Stimulated activated CD8-positive, alpha-beta memory T cell treated with anti-CD3 and anti-CD28 coated beads, Interleukin-12 subunit alpha, Interleukin-12 subunit beta, amount 100 ng/mL, for 24 hours (primary cell): ENCODE results near the gene TNFRSF25.

Experiments
- DNase-seq: peaks from one replicate; pipeline ENCODE4 v3.0.0-alpha.2; 2020; ENCODE audit errors: extremely low read depth

Gene TNFRSF25, protein sequence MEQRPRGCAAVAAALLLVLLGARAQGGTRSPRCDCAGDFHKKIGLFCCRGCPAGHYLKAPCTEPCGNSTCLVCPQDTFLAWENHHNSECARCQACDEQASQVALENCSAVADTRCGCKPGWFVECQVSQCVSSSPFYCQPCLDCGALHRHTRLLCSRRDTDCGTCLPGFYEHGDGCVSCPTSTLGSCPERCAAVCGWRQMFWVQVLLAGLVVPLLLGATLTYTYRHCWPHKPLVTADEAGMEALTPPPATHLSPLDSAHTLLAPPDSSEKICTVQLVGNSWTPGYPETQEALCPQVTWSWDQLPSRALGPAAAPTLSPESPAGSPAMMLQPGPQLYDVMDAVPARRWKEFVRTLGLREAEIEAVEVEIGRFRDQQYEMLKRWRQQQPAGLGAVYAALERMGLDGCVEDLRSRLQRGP

DNA sequence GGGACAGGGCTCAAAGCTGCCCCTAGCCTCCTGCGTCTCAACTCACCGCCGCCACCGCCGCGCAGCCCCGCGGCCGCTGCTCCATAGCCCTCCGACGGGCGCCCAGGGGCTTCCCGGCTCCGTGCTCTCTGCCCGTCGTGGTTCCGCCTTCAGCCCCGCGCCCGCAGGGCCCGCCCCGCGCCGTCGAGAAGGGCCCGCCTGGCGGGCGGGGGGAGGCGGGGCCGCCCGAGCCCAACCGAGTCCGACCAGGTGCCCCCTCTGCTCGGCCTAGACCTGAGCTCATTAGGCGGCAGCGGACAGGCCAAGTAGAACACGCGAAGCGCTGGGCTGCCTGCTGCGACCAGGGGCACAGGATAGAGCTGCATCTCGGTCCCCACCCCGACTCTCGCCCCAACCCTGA is at the start of gene TNFRSF25:
Gene TNFRSF25 (minus strand): TSS at position 151 of the 400 bp plus-strand sequence. CDS start 66 bp downstream, at position 85.
- DNase-seq = no peak

DNA sequence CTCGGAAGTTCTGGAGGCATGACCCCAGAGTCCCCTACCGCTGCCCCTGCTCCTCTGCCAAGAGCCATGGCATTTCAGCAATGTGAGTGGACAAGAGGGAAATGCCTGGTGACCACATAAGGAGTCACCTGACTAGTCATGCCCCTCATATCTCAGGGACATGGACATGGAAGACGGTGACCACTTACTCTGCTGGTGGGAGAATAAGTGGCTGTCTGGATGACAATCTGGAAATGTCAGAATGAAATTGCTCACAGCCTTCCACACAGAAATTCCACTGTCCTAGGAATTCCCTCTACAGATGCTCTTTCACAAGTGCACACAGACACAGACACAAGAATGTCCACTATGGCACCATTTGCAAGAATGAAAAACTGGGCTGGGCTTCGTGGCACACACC is 49.8 kb upstream of the TNFRSF25 start:
- DNase-seq = no peak

DNA sequence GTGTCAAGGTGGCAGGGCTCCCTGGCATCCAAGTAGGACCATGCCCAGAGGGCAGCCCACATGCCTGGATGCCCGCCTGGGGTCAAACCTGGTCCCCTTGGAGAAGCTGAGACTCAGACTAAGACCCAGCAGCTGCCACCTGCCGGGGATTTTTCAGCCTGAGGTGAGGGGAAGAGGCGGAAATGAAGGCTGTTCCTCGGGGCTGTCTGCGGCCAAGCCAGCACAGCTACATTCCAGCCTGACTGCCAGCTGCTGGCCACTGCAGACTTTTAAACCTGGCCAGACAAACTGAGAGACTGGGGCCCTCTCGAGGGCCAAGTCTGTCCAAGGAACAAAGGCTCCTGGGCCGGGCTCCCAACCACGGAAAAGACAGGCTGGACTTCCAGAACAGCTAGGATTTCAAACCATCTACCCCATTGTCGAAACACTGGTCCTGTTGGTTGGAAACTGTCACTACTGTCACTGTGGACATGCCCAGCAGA is 47.4 kb upstream of the TNFRSF25 start:
- no peak for DNase-seq

- DNase-seq = no peak
Measured at GRCh38 chr1:6512908-6513280, 46.9 kb upstream of the TNFRSF25 start.

DNA sequence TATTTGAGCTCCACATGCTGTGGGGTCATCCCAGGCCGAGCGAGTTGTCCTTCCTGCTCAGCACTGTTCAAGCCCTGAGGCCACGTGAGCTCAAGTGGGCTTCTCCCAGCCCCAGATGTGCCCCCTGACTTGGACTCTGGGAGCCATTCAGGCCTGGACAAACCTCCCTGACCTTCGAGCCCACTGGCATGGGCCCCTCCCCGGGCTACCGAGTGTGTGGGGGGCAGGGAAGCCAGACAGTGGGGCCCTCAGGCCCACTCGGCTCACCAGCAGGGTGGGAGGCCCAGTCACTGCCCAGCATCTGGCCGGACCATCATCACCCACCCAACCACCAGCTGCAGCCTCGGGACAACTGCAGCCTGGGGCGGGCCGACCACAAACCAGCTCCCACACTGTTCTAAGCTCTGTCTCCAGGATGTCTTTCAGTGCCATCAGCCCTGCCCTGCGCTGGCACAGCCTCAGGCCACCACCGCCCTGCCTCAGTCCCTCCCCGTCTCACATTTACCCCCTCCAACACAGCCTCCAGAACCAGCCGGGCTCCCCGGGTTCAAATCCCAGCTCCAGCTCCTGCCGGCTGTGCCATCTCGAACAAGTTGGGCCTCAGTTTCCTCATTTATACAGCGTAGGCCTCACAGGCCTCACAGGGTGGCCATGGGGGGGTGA is 46.4 kb upstream of the TNFRSF25 start:
- DNase-seq = no peak

DNA sequence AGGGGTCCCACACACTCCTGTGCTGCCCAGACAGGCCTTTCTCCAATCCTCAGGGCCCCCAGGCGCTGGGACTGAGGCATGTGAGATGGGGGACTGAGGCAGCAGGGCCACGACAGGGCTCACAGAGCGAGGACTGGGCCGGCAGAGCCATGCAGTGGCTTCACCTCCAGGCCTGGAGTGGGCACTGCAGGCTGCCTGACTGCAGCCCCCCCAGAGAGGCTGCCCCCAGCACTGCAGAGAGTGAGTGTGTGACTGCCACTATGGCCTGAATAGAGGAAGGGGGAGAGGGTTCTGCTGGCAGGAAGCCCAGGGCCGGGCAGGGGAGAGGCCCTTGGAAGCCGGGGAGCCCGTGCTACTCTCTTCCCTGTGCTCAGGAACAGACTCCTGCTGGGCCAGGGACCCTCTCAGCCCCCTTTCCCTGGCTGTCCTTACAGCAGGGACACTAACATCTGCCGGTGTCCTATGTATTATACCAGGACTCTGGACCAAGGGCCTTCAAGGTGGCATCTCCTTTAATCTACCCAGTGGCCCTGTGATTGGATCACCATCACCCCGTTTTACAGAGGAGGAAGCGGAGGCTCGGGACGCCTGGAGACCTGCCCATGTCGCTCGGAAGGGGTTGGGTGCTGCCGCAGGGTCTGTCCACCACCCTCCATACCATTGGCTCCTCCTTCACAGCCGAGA is 45.7 kb upstream of the TNFRSF25 start:
- no peak for DNase-seq

DNA sequence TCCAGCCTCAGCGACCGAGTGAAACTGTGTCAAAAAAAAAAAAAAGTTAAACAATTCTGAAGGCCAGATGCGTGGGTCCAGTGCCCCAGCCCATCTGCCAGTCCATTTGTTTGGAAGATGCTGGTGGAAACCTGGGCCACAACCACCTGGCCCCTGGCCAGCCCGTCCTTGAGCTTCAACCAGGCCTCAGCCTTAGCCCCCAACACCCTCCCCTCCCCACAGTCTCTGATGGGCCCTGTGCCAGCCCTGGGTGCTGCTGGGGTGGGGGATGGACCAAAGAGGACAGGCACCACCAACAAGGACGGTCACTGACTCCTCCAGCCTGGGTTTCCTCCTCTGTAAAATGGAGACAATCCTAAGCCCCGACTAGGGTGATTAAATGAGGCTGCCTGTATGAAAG is 45.1 kb upstream of the TNFRSF25 start:
- DNase-seq = no peak

GRCh38 chr1:6510493-6510892 is 44.5 kb upstream of the TNFRSF25 start:
- DNase-seq = no peak

DNA sequence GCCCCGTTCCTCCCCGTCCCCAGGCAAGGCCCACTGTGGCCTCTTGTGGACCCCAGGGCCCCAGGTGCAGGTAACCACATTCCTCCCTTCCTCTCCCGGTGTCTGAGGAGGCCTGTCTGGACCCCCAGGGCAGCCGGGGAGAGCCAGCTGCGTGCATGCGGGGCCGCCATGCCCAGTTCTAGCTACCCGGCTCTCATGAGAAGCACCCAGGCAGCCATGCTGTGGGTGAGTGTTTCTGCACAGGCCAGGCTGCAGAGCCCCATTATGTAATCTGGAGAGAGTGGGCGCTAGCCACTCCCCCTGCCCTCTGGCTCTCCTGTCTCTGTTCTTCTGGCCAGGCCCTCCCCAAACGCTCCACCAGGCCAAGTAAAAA is 43.9 kb upstream of the TNFRSF25 start:
- DNase-seq = no peak

GRCh38 chr1:6509220-6509918 is 43.4 kb upstream of the TNFRSF25 start:
- no peak for DNase-seq

DNA sequence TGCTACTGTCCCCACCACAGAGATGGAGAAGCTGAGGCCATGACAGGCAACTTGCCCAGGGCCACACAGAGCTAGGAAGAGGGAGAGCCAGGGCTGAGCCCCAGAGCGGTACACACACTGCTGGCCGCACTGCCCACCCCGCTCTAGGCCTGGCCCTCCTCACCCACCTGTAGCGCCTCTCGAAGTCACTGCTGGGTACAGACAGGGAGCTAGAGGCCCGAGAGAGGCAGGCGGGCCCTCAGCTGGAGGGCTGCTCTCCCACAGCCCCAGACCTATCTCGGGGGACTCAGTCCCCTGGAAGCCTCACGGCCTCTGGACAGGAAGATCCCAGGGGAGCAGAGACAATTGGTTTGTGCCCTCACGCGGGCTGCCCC is 42.8 kb upstream of the TNFRSF25 start:
- DNase-seq = no peak

- DNase-seq = no peak
Measured at GRCh38 chr1:6508154-6508815, 42.3 kb upstream of the TNFRSF25 start.

- no peak for DNase-seq
Measured at GRCh38 chr1:6507461-6507911, 41.5 kb upstream of the TNFRSF25 start.

- DNase-seq = no peak
Measured at GRCh38 chr1:6507037-6507428, 41.1 kb upstream of the TNFRSF25 start.

DNA sequence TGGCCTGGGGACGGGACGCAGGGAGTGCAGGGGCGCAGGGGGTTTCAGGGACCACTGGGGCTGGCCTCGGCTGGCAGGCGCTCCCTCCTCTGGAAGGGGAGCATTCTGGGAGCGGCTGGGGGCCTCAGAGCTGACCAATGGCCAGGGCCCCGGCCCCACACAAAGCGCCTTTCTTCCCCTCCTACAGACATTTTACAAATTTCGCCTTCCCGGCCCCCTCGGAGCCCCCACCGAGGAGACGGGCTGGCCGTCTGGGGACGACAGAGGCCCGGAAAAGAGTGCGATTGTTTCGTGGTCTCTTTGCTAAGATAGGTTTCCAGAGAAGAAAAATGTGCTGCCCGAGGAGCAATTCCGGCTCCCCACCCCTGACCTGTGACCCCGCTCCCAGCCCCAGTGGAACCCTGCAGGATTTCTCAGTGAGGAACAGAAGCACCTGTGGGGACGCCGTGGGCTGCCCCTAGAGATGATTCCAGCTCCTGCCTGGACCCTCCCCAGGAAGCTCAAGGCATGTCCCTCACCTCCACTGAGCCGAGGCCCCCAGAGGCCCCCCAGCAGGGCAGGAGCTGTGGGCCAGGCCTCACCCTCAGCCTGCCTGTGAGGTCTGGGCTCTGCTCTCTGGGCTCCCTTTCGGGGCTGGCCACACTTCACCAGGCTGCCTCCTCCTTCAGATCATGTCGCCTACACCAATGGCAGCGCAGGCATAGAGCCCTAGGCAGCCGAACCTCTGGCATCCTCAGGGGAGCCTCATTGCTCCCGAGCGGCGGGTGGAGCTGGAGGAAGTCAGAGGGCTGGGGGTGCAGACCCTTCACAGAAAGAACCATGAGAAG is 40.5 kb upstream of the TNFRSF25 start:
- no peak for DNase-seq

- no peak for DNase-seq
Measured at GRCh38 chr1:6505367-6506209, 39.6 kb upstream of the TNFRSF25 start.

- DNase-seq = no peak
Measured at GRCh38 chr1:6504887-6505286, 38.9 kb upstream of the TNFRSF25 start.

- no peak for DNase-seq
Measured at GRCh38 chr1:6503884-6504602, 38.1 kb upstream of the TNFRSF25 start.
